ENCODE measurements around the gene AFF1.

- TF ChIP-seq CTCF (IDR thresholded peaks at IDR 0.05): no peak
- no peak for TF ChIP-seq POLR2AphosphoS5 (IDR thresholded peaks at IDR 0.05)
Measured at GRCh38 chr4:87118421-87118820, 183.6 kb downstream of the AFF1 start.
